Activated naive CD4-positive, alpha-beta T cell treated with Interleukin-2 at 50 U/mL for 16 hours (primary cell): Measurements from ENCODE around the gene CXCL10.

Source experiments
- DNase-seq: peaks from one replicate; pipeline ENCODE4 v3.0.0-alpha.2; 2020

CXCL10 gene

DNA sequence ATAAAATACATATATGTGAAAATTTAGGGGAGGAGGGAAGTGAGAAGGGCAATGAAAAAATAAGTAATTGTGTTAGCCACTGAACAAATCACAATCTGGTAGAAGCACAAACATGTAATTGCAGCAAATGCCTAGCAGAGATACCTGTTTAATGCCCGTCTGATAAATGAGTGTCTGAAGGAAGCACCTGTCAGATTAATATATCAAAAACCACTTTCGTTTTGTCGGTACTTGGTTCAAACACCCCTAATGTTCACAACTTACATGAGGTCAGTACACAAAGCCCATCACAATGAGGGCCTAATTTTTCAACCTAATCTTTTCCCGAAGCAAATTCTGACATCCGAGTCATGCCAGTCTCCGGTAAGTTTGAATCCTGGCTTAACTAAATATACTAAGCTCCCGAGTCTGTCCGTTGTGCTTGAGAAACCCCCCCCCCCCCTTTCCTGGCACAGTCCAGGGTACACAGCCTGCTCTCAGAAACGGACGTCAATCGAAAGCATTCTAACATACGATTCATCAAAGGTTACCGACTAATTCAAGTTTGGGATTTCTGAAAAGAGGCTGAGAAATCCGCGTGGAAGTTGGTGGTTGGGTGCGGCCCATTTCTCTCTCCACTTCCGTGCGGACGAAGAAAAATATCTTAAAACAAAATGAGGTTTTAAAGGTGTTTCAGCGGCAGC lies 33.3 kb downstream of the CXCL10 start:
- DNase-seq: no peak

GRCh38 chr4:75985116-75985515 lies 38.2 kb downstream of the CXCL10 start:
- DNase-seq: no peak

- no peak for DNase-seq
Measured at GRCh38 chr4:75980576-75980975, 42.7 kb downstream of the CXCL10 start.

- no peak for DNase-seq
Measured at GRCh38 chr4:75976177-75976576, 47.1 kb downstream of the CXCL10 start.

GRCh38 chr4:75973766-75974165 lies 49.5 kb downstream of the CXCL10 start:
- no peak for DNase-seq
